Stimulated activated CD4-positive, alpha-beta T cell treated with anti-CD3 and anti-CD28 coated beads, Interleukin-15, amount 100 ng/mL, for 1 hour (primary cell): Measurements from ENCODE around the gene SEZ6L.

Experiments used
- DNase-seq, 2 donors: peaks; one replicate each; pipeline ENCODE4 v3.0.0-alpha.2; 2020; ENCODE audit warnings: low read depth in 1 of 2, low spot score in 1 of 2

The SEZ6L gene

GRCh38 chr22:26169315-26170111 is at the start of gene SEZ6L:
Gene SEZ6L (plus strand): TSS chr22:26169462. CDS start chr22:26169670, 208 bp downstream.
- DNase-seq, result no peak

- no peak for DNase-seq
Observed at GRCh38 chr22:26122920-26123468, 46.3 kb upstream of the SEZ6L start.

GRCh38 chr22:26124991-26125725 is 44.1 kb upstream of the SEZ6L start:
- DNase-seq, result no peak

- DNase-seq, result no peak
Observed at GRCh38 chr22:26127126-26127525, 42.1 kb upstream of the SEZ6L start.

GRCh38 chr22:26127556-26127955 is 41.7 kb upstream of the SEZ6L start:
- DNase-seq, result no peak

GRCh38 chr22:26131589-26132154 is 37.6 kb upstream of the SEZ6L start:
- no peak for DNase-seq

- DNase-seq, result no peak
Observed at GRCh38 chr22:26134654-26135330, 34.5 kb upstream of the SEZ6L start.

- DNase-seq, result no peak
Observed at GRCh38 chr22:26135806-26136205, 33.5 kb upstream of the SEZ6L start.

- DNase-seq, result no peak
Observed at GRCh38 chr22:26139310-26139709, 30.0 kb upstream of the SEZ6L start.

GRCh38 chr22:26141831-26142230 is 27.4 kb upstream of the SEZ6L start:
- no peak for DNase-seq

- DNase-seq, result no peak
Observed at GRCh38 chr22:26143806-26144325, 25.4 kb upstream of the SEZ6L start.

GRCh38 chr22:26159886-26160285 is 9.4 kb upstream of the SEZ6L start:
- no peak for DNase-seq

GRCh38 chr22:26161746-26162145 is 7.5 kb upstream of the SEZ6L start:
- DNase-seq, result no peak

- DNase-seq, result no peak
Observed at GRCh38 chr22:26162926-26163325, 6.3 kb upstream of the SEZ6L start.

GRCh38 chr22:26164174-26164573 is 5.1 kb upstream of the SEZ6L start:
- no peak for DNase-seq

GRCh38 chr22:26168330-26168851 is 871 bp upstream of the SEZ6L start:
- DNase-seq, result no peak

- DNase-seq, result no peak
Observed at GRCh38 chr22:26168939-26169314, 335 bp upstream of the SEZ6L start.

- DNase-seq, result no peak
Observed at GRCh38 chr22:26170112-26170492, 840 bp downstream of the SEZ6L start.

GRCh38 chr22:26170795-26171580 is 1.7 kb downstream of the SEZ6L start:
- DNase-seq, result no peak

- DNase-seq, result no peak
Observed at GRCh38 chr22:26172389-26172990, 3.2 kb downstream of the SEZ6L start.
